ENCODE data around the gene ZHX3.
"Not testable (repeated sequence)": the region's sequence is repeated elsewhere in the genome, so short reads cannot be mapped to it uniquely, and the experiment has no call there.

ZHX3 gene

DNA sequence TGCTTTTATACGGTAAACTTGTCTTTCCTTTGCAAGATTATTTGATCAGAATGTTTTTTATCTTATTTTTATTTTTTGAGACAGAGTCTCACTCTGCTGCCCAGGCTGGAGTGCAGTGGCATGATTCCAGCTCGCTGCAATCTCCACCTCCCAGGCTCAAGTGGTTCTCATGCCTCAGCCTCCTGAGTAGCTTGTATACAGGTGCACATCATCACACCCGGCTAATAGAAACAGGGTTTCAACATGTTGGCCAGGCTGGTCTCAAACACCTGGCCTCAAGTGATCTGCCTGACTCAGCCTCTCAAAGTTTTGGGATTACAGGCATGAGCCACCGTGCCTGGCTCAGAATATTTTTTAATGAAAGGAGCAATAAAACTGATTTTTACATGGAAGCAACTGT, 14.2 kb upstream of the ZHX3 start:
- no peak for DNase-seq

DNA sequence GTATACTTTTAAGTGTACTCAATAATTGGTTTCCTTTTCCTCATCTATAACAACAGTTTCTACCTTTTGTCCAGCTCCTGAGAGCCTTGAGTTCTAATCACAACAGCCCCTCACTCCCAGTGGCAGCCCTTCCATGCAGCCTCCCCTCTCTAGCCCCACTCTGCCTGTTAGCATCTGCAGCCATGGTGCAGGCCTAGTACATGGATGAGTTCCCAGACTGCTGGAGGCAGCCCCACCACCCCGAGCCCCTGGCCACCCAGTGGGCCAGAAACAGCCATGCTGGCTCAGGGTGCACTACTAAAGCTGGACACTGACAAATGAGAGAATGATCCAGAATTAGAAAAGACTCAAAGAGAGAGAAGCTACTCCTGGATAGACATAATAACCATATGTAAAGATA, 13.4 kb upstream of the ZHX3 start:
- no peak for DNase-seq

DNA sequence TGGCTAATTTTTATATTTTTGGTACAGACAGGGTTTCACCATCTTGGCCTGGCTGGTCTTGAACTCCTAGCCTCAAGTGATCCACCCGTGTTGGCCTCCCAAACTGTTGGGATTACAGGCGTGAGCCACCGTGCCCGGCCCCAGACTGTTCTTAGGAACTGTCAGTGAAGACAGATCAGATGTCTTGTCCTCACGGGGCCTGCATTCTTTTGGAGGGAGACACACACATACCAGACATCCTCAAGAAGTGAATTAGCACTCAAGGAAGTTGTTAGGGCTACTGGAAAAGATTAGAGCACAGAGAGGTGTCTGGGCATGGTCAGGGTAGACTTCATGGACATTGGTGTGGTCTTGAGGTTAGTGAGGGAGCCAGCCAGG, 12.8 kb upstream of the ZHX3 start:
- DNase-seq: no peak

DNA sequence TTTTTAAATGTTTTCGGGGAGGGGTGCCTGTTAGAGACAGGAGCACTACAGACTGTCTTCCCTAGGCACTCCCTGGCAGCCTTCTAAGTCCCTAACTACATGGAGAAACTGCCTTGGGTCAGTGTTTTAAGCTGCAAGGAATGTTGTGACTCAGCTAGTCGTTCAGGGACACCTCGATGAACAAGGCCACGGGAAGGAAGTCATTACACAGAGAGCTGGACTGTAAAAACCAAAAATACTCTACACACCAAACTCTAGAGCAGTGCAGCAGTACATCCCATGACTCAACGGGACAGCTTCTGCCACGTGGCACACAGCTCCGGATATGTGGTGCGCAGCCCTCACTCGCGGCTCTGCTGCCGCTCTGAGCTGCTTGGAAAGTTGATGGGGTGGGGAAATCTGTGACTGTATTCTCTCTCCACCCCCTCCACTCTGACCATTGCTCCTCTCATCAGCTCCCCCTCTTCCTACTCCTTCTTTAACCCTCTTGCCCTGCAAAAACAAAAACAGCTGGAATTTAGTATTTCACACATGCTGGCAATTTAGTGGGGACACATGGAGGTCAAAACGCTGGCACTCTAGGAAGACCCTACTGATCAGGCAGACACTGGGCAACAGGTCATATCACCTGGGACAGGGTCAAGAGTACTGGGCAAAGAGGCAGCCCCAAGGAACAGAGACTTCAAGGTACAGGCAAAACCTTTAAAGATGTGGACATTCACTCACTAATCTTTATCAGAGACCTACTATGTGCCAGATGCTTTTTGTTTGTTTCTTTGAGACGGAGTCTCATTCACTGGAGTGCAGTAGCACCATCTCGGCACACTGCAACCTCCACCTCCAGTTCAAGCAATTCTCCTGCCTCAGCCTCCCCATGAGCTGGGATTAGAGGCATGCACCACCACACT, 12.2 kb upstream of the ZHX3 start:
- peak; percentile 55 for DNase-seq

DNA sequence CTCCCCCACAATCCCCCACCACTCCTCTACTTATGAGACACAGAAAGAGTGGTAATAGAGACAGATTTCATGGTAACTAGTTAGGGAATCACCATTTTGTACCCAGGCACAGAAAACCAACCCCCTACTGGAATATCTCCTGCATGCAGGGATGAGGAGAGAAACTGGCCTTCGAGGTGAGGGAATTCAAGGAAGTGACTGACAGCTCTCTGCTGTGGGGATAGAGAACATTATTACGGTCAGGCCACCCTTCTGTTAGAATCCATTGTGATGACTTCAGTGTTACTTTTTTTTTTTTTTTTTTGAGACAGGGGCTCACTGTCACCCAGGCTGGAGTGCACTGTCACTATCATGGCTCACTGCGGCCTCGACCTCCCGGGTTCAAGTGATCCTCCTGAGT, 9.6 kb upstream of the ZHX3 start:
- DNase-seq: no peak

DNA sequence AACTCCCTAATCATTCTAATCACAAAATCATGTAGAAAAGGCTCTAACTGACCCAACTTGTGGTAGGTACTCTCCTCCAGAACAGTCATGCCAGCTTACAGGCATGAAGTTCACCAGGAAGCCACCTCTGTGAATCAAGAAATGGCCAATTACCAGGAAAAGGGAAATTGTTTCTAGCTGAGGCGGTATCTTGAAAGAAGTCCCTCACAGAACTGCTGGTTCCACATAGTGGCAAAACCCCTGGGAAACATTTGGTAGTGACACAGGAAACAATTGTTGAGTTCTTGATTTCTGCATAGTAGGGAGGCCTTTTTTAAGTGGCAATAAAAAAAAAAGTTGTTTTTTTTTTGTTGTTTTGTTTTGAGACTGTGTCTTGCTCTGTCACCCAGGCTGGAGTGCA, 3.4 kb upstream of the ZHX3 start:
- DNase-seq: no peak

DNA sequence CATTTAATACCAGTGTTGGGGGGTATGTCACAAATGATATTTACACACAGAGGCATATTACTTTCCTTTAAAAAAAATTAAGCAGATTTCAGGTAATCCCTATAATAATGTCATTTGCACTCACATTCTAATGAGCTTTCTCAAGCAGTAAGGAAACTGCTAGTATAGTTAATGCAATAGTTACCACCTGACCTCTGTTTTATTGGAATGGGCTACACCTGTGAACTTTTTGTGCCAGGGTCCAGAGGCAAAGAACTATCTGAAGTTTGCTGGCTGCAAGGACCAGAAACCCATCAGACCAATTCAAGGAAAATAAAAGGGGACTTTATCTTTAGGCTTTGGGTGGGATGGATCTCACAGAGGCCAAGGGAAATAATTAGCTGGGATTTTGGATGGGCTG, 2.9 kb upstream of the ZHX3 start:
- no peak for DNase-seq

DNA sequence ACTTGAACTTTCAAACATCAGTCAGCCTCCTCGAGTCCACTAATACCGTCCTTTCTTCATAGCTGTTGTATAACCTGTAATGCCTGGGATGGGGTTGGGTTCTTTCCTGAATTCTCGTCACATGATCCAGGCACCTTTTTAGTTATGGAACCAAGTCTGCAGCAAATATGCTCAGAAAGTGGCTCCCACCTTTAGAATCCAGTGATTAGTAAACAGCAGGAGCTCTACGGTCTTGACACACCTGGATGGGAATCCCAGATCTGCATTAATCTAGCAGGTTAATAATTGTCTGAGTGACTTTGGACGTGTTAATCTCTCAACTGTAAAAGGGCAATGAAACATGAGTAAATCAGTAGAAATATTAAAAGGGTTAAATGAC, 729 bp upstream of the ZHX3 start:
- DNase-seq: no peak

DNA sequence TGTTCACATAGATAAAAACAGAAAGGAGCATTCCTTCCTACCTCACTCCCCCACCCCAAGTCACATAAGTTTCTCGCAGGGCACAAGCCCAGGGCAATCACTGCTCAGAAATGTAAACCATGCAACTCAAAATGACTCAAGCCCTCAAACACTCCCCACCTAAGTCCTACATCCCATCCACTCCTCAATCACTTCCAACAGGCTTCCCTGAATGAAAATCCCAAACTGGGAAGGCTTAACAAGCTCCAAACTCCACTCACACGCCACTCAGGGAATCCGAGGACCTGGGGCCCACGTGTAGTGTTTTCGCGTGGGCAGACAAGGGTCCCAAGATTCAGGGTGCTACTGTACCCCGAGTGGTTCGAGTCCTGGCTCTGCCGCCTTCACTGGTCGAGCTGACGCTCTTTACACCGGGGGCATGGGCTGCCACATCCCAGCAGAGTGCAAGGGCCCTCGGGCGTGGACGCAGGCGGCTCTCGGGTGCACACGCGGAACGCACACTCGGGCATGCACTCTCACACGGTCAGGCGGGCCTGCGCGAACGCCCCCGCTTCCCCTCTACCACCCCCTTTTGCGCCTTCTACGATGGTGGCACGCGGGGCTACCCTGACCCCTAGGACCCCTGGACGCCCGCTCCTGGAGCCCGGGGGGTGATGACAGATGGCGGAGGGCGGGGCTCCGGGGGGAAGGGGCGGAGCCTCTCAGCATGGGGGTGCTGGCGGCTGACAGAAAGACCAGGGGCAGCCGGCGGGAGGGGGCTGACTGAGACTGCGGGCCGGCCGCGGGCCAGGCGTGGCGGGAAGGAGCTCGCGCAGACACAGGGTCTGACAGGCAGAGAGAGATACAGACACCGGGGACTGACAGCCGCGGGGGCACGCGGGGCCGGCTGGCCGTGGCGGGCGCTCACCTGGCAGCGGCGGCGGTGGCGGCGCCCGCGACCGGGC, 657 bp downstream of the ZHX3 start:
- peak; percentile 62 for DNase-seq

DNA sequence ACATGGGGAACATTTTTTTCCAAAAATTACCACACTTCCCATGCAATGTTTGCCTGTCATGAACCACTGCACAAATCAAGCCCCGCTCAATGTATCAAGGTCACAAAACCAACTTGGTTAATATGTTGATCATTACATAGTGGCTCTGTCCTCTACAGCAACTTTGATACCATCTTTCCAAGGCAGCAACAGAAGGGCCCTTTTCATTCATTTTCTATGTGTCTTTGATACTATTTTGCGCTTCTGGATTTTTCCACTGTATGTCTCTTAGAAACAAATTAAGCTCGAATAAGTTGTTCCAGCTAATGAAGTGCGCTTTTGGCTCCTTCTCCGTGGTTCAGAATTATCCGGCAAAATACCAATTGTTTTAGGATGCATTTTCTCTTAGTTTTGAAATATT, 1.5 kb downstream of the ZHX3 start:
- DNase-seq: no peak

DNA sequence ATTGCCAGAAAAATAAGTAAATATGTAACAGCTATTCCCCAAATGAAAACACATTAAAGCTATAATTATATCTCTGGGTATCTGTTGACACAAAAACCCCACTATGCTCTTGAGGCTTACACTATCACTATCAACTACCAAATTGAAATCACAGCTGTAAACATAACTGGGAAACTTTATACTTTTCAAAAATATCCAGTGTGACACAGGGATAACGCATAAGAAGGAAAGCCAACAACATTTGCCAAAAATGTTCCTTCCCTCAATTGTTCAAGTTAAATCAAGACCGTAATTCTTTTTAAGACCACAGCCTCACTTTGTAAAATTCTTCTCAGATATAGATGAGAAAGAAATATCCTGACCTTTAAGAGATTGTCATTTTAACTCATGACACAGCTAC, 3.1 kb downstream of the ZHX3 start:
- DNase-seq: no peak

DNA sequence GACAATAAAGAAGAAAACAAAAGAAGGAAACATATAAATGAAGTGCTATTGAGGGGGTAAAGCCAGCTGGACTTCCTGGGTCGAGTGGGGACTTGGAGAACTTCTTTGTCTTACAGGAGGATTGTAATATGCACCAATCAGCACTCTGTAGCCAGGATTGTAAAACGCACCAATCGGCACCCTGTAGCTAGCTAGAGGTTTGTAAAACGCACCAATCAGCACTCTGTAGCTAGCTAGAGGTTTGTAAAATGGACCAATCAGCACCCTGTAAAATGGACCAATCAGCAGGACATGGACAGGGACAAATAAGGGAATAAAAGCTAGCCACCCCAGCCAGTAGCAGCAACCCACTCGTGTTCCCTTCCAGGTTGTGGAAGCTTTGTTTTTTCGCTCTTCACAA, 5.5 kb downstream of the ZHX3 start:
- not testable (repeated sequence) for DNase-seq

DNA sequence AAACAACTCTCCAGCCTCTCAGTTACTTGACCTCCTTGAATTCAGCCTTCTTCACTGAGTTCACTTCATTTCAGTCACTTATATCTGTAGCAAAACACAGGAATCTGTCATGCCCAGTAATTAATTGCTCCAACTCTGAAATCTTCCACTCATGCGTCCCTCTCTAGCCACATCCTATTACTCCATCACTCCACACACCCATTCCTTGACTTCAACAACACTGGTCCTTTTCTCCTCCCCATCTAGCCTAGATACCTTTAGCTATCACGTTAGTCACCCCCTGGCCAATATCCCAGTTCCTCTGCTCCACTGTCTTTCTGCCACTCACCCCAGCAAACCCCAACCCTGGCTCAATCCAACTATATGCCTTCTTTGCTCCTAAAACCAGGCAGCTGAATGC, 7.7 kb downstream of the ZHX3 start:
- no peak for DNase-seq

DNA sequence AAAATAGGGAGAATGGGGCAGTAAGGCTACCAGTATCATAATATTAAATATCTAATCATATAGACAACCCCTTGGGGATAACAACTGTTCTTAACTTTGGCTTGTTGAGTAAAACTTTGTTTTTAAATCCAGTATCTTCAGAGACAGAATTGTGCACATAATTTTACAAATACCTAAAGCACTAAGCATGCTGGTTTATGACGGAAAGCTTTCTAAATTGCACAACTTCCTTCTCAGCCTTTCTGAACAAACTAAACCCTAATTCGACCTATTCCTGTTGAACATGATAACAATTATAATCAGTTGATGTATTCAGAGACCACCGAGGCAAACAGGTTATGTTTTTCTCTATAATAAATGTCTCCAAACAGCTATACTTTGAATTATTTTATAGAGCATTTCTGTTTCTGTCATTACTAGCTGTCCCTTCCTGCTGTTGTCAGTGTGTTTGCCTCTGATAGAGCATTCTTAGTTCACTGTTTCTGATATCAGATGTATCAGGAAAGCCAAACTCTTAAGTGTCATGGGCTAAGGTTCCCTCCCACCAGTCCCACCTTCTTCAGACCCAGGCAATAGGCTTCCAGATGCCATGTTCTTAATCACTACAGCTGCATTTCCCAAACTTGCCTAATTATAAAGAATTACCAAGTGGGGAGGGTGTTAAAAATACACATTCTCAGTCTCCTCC, 8.7 kb downstream of the ZHX3 start:
- no peak for DNase-seq

DNA sequence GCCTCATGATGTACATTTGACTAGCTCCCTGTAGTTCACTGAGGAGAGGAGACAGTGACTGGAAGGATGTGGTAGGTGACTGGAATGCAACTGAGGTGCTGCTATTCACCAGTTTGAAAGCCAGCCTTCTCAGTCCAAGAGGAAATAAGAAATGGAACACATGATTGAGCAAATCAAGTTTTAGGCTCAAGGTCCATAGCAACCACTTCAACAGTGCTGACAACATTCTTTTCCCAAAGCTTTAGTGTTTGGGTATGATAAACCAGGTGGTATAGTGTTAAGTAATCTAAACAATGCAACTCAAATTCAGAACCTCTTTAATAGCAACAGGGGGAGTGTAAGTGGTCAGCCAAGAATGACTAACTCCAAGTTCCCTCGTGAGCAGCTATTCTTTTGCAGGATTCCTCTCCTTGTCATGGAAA, 9.2 kb downstream of the ZHX3 start:
- DNase-seq: no peak

DNA sequence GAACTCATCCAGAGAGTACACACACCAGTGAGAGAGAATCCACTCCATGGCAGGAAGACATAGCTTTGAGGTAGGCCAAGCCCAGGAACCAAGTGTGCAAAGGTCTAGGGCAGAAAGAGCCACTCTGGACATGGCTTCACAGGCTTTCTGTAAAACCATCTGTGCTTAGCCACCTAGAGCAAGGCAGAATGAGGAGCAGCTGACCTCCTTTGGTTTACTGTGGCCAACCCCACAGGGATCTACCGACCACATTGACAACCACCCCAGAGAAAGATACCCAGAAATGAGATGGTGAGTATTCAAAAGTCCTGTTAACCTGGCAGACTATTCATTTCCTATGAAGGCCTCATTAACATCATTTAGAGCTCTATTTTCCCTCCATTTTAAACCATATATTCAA, 10.5 kb downstream of the ZHX3 start:
- no peak for DNase-seq

DNA sequence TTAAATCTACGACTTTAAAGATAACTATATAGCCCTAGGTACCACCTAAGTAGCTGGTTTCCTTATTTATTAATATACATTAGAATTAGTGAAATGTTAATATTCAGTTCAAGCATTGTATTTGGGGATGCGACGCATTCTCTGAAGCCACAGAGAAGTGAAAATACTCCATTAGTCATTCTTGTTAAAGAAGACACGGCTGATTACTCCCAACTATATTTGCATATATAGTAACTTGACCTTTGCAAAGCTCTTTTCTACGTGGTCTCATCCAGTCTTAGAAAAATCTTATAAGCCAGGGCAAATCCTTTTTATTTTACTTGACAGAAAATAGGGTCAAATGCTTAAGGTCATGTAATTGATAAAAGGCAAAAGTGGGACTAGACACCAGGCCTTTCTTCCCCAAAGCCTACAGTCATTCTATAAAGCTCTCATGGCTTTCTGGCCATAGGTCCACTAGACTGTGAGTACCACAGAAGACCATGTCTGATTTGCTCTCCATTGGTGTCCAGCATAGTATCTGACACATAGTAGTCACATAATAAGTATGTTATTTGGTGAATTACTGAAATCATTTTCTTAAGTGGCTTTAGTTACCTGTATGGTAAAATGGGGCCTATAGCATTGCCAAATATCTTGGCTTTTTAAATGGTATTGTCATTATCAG, 11.3 kb downstream of the ZHX3 start:
- no peak for DNase-seq

DNA sequence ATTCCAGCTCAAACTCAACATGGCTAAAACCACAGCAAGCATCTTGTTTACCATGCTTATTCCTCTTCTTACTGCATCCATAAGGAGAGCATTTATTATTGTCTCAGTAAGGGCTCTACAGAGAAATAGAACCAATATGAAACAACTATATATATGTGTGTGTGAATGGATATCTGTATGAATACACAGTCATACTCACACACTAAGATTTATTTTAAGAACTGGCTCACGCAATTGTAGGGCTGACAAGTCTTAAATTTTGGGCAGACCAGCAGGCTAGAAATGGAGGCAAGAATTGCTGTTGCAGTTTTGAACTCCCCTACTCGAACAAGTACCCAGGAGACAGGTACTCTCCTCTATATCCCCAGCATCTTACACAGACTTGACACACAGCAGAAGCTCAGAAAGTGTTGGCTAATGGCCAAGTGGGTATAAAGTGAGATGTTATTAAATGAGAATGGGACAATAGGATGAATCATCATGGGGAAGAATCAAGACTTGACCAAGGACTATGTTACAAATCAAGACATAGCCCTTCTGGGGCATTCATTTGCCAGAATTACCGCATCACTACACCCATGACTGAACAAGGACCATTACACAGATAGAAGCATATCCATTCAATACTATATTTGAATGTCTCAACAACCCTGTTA, 13.0 kb downstream of the ZHX3 start:
- no peak for DNase-seq

DNA sequence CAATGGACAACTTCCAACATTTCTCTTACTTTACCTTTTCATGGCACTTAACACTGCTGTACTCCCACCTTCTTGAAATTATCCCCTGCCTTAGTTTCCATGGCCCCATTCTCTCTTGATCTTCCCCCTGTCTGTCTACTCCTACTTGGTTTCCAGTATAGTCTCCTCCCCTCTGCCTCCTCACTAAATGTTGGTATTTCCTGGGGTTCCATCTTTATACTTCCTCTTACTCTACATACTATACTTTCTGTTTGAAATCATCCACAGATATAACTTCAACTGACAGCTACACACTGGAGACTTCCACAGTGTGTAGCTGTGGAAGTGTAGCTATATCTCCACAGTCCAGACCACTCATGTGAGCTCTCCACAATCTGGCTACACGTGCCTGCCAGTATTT, 13.5 kb downstream of the ZHX3 start:
- no peak for DNase-seq

DNA sequence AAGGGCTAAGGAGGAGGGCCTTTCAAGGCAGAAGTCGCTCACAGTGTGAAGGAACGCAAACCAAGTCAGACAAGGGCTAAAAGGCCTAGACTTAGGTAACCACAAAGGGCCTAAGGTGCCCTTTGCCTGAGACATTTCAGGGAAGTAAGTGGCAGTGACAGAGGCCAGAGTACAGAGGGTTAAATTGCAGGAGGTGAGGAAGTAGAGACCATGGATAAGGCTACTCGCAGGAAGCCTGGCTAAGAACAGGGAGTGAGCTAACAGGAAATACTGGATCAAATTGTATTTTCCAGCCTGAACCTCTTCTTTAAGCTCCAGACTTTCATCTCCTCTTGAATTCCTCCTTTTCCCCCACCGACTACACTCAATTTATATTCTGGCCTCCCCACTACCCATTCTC, 16.6 kb downstream of the ZHX3 start:
- no peak for DNase-seq

DNA sequence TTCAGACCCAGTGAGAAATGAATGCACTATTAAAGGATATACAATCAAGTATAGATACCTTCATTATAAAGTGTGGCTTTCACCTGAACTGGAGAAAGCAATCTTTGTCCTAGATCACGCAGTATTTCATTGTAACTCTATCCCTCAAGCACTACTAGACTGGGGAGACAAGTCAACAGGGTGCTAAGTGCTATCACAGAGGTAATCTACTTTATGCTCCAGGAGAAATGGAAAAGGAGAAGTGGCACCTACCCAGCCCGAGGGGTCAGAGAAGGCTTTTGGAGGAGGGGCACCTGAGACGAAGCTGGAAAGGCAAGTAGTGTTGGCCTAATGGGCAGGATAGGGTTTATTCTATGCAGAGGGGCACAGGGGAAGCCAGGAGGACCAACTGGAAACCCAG, 17.1 kb downstream of the ZHX3 start:
- no peak for DNase-seq

DNA sequence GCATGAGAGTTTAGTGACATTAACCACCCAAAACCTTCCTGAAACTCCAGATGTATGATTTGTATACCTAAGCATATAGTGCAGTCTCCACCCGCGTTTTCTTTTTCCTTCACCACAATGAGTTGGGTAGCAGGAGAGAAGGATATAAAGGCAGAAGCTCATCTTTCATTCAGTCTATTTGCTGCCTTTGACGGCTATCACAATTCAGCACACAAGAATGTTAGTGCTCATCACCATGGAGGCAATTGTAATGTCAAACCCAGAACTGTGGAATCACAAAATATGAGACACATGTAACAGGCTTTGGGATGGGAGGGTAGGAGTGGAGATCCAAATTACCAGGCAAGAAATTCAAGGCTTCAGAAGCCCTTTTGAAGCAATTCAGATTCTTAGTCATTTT, 17.6 kb downstream of the ZHX3 start:
- DNase-seq: no peak
